HepG2 (cell line): Measurements from ENCODE around the gene PAK1. TPM values are rescaled to one million over a fixed set of nuclear protein-coding genes. Genes with fewer than 3 reads are reported as not detected.

Source experiments
- ATAC-seq: fragments of 200-7000 bp; cut with Tn5 transposase; 3 replicates; pipeline ENCODE4 v1.9.1; 2020; ENCODE audit warnings: mild to moderate bottlenecking, moderate library complexity
- BruUV-seq: library from RNA; stranded (reverse); fragments of 400-500 nt; replicated peaks from 2 replicates; lab custom pipeline; 2021; lab: Mats Ljungman, UMichigan
- CTCF ChIA-PET: fragments of 300-600 bp; formaldehyde crosslinking; extraction: SDS; loops from one replicate; lab custom pipeline; 2021; ENCODE audit warnings: low total read pairs, inconsistent platforms, low intra/inter-chr PET ratio; lab: Yijun Ruan, JAX
- POLR2A ChIA-PET: fragments of 350-600 bp; sonication (Branson Sonifier 250); formaldehyde crosslinking; loops from one replicate; lab custom pipeline; 2020; ENCODE audit warnings: antibody characterized with exemption, inconsistent platforms; lab: Yijun Ruan, JAX
- DNase-seq: peaks from one replicate; pipeline ENCODE4 v3.0.0-alpha.2; 2015; ENCODE audit warnings: low spot score
- FAIRE-seq: peaks from 3 replicates; lab custom pipeline; 2011; peaks lifted over from hg19 to GRCh38; lab: Jason Lieb, UNC
- H2AFZ ChIP-seq: one replicate; pipeline ENCODE4 v1.6.1; 2011; ENCODE audit warnings: low read length, inconsistent platforms
- H3K27ac ChIP-seq: fragments of 300-600 bp; 3 replicates; pipeline ENCODE4 v1.8.0; 2011; ENCODE audit warnings: mixed run types, mild to moderate bottlenecking, mixed read lengths, low read length, inconsistent platforms; ENCODE audit not compliant: insufficient read depth; ENCODE audit errors: extremely low read length
- H3K27me3 ChIP-seq, 2 experiments: fragments of 200-600 bp in 1 of 2; 2 replicates in 1 of 2; 3 replicates in 1 of 2; pipeline versions ENCODE4 v1.6.0 to v1.8.0; 2011; ENCODE audit warnings: low read length in 2 of 2, mild to moderate bottlenecking in 2 of 2, moderate library complexity in 2 of 2, inconsistent platforms in 1 of 2; ENCODE audit not compliant: insufficient read depth in 2 of 2, control insufficient read depth in 1 of 2
- H3K36me3 ChIP-seq, 2 experiments: fragments of 200-600 bp in 1 of 2; replicated peaks in 1 of 2; 2 replicates in 1 of 2; 3 replicates in 1 of 2; pipeline versions ENCODE4 v1.5.1 to v1.8.0; 2011; ENCODE audit warnings: low read length in 2 of 2, inconsistent platforms in 1 of 2; ENCODE audit not compliant: insufficient read depth in 2 of 2, control insufficient read depth in 1 of 2
- H3K4me1 ChIP-seq: 2 replicates; pipeline ENCODE4 v1.5.1; 2012; ENCODE audit warnings: low read length, inconsistent platforms; ENCODE audit not compliant: insufficient read depth
- H3K4me2 ChIP-seq: 2 replicates; pipeline ENCODE4 v1.6.0; 2011; ENCODE audit warnings: low read depth, low read length, inconsistent platforms
- H3K4me3 ChIP-seq, 3 experiments: fragments of 200-600 bp in 1 of 3; sonication (generic), shearing (Covaris generic) in 1 of 3; replicated peaks in 1 of 3; 2 replicates each; pipeline ENCODE4 v1.5.1; 2011 to 2016; ENCODE audit warnings: low read length in 3 of 3, inconsistent platforms in 2 of 3, low read depth in 2 of 3, mild to moderate bottlenecking in 2 of 3, control low read depth in 1 of 3, mixed read lengths in 1 of 3; ENCODE audit not compliant: insufficient read depth in 1 of 3
- H3K79me2 ChIP-seq: one replicate; pipeline ENCODE4 v1.6.1; 2011; ENCODE audit warnings: low read length, inconsistent platforms; ENCODE audit not compliant: insufficient read depth
- H3K9ac ChIP-seq: 2 replicates; pipeline ENCODE4 v1.6.0; 2011; ENCODE audit warnings: mild to moderate bottlenecking, low read depth, low read length, inconsistent platforms; ENCODE audit not compliant: insufficient read depth
- H3K9me3 ChIP-seq: 2 replicates; pipeline ENCODE4 v1.5.1; 2012; ENCODE audit warnings: mild to moderate bottlenecking, low read length
- H4K20me1 ChIP-seq: 2 replicates; pipeline ENCODE4 v1.6.0; 2011; ENCODE audit warnings: inconsistent platforms, mild to moderate bottlenecking, low read length, moderate library complexity; ENCODE audit not compliant: insufficient read depth
- SIN3A ChIP-seq: IDR thresholded peaks from 2 replicates; pipeline ENCODE4 v1.6.1; 2011; ENCODE audit warnings: low read depth, mild to moderate bottlenecking, control low read depth, low read length, borderline replicate concordance
- ZNF775 ChIP-seq: sonication (generic); formaldehyde crosslinking; IDR thresholded peaks from 2 replicates; pipeline ENCODE4 v1.4.0; 2020; ENCODE audit warnings: missing genetic modification reagents, mild to moderate bottlenecking, moderate library complexity, borderline replicate concordance
- WGBS: methylation state at CpG from one replicate; pipeline ENCODE4 v1.1.6; 2017; ENCODE audit warnings: low lambda C conversion rate; 5-methylcytosine and 5-hydroxymethylcytosine counted together
- in situ Hi-C: cut with HindIII; loops from 2 replicates; pipeline ENCODE4 v1.10.0; 2017; ENCODE audit warnings: low pct_unique_long_range_greater_than_20kb; ENCODE audit not compliant: extremely low pct_ligation_motif_present
- intact Hi-C: fragments of 100-400 bp; cut with micrococcal nuclease; formaldehyde crosslinking; loops from one replicate; pipeline ENCODE4 v1.10.0; 2022; ENCODE audit not compliant: unreplicated experiment
- polyA plus RNA-seq, 8 experiments: library from polyadenylated mRNA; depleted of rRNA in 3 of 8; stranded (reverse) in 7 of 8; unstranded in 1 of 8; fragments of >200 nt; fragmentation: Illumina TruSeq in 4 of 8; extraction: Trizol in 4 of 8; gene quantifications; 2 replicates each; pipeline versions ENCODE4 v1.2.1 to v1.2.3, GENCODE V29; 2011 to 2016; ENCODE audit warnings: low read depth in 4 of 8, missing spikeins in 1 of 8, mixed read lengths in 1 of 8; ENCODE audit not compliant: insufficient read depth in 1 of 8
- total RNA-seq, 5 experiments: library from RNA; depleted of rRNA; stranded (reverse); fragments of >200 nt; fragmentation: Illumina TruSeq; extraction: Trizol; gene quantifications; 2 replicates each; pipeline ENCODE4 v1.2.3, GENCODE V29; 2016; ENCODE audit warnings: low read depth in 1 of 5
- TF ChIP-seq, protein P1 (sequence below): fragments of 450-650 bp; IDR thresholded peaks from 2 replicates; pipeline ENCODE4 v1.6.1; 2017; ENCODE audit warnings: mild to moderate bottlenecking

Gene PAK1
- total and polyA plus RNA-seq, 2 of the 13 experiments (the other 11 are each of a cell fraction or from before 2014, with no cell fraction given): 1.5 to 4.3 TPM

DNA sequence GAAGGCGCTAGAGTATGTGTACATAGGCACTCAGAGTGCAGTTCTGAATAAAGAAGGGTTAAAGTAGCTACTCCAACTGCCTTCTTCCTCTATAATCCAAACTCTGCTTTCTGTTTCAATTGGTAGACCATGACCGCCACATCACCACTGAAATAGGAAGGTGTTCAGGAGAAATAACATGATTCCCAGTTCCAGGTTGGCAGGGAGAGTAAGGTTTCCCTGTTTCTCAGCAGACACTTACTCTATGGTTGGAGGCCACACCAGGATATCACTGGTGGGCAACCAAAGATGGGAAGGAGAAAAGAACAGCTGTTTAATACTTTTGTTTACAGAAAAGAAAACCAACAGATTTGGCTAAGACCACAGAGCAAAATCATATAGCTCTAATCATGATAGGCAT is 37.9 kb downstream of the PAK1 start:
- H2AFZ ChIP-seq: no peak overlapping the region
- no peaks in the 10 kb centered on the region for H3K9me3 ChIP-seq
- TF ChIP-seq ZNF775 (CRISPR knock-in tag): no peak
- no peak overlapping the region for H3K4me3 ChIP-seq
- WGBS: 67% methylated on average over 2 of the region's 2 CpGs
- in situ Hi-C loops (no loop called here), intact Hi-C loops (no loop called here)
- FAIRE-seq (no peak), DNase-seq (no peak), ATAC-seq (no peak)
- H3K4me1 ChIP-seq: no peaks in the 10 kb centered on the region
- no peak overlapping the region for H3K27ac ChIP-seq
- no peak overlapping the region for H3K4me2 ChIP-seq
- no peaks in the 10 kb centered on the region for H3K36me3 ChIP-seq
- ChIA-PET POLR2A (no interaction called here), CTCF (no interaction called here)
- no TSS peak for BruUV-seq
- no peaks in the 10 kb centered on the region for H3K27me3 ChIP-seq
- H4K20me1 ChIP-seq: no peaks in the 10 kb centered on the region
- no peak overlapping the region for H3K9ac ChIP-seq
- H3K79me2 ChIP-seq: no peaks in the 10 kb centered on the region

DNA sequence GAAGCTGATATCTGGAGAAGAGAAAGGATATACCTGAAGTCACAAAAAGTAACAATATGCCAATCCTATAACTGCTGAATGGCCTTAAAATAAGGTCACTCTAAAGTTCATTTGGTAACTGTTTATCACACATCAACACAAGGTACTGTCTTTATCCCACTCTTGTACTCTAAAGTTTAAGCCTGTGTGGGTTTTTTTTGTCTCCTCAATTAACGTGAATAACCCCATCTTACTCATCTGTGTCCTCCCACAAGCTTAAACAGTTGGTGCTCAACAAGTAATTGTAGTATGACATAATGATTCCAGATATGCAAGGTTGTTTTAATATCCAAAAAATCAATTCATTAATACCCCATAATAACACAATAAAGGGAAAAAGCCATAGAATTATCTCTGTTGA is 42.1 kb downstream of the PAK1 start:
- intact Hi-C loops (no loop called here), in situ Hi-C loops (no loop called here)
- no peak overlapping the region for H3K9ac ChIP-seq
- CTCF ChIA-PET: no interaction called here
- H3K9me3 ChIP-seq: no peaks in the 10 kb centered on the region
- ATAC-seq (no peak), DNase-seq (no peak), FAIRE-seq (no peak)
- no peak overlapping the region for H3K27ac ChIP-seq
- no peaks in the 10 kb centered on the region for H3K36me3 ChIP-seq
- no peak overlapping the region for H3K4me2 ChIP-seq
- WGBS: 16% methylated on average over 1 of the region's 1 CpG
- no peaks in the 10 kb centered on the region for H4K20me1 ChIP-seq
- H3K79me2 ChIP-seq: no peaks in the 10 kb centered on the region
- BruUV-seq: no TSS peak
- TF ChIP-seq, protein P1, sequence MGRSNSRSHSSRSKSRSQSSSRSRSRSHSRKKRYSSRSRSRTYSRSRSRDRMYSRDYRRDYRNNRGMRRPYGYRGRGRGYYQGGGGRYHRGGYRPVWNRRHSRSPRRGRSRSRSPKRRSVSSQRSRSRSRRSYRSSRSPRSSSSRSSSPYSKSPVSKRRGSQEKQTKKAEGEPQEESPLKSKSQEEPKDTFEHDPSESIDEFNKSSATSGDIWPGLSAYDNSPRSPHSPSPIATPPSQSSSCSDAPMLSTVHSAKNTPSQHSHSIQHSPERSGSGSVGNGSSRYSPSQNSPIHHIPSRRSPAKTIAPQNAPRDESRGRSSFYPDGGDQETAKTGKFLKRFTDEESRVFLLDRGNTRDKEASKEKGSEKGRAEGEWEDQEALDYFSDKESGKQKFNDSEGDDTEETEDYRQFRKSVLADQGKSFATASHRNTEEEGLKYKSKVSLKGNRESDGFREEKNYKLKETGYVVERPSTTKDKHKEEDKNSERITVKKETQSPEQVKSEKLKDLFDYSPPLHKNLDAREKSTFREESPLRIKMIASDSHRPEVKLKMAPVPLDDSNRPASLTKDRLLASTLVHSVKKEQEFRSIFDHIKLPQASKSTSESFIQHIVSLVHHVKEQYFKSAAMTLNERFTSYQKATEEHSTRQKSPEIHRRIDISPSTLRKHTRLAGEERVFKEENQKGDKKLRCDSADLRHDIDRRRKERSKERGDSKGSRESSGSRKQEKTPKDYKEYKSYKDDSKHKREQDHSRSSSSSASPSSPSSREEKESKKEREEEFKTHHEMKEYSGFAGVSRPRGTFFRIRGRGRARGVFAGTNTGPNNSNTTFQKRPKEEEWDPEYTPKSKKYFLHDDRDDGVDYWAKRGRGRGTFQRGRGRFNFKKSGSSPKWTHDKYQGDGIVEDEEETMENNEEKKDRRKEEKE: no peak
- no peak for TF ChIP-seq SIN3A
- no peak overlapping the region for H3K4me3 ChIP-seq
- H3K4me1 ChIP-seq: no peaks in the 10 kb centered on the region
- no peak overlapping the region for H2AFZ ChIP-seq
- POLR2A ChIA-PET: no interaction called here
- H3K27me3 ChIP-seq: no peaks in the 10 kb centered on the region
